ENCODE measurements around the gene SUMO3. TPM values are rescaled to one million over a fixed set of nuclear protein-coding genes. Genes with fewer than 3 reads are reported as not detected.

SUMO3 gene
- total and polyA plus RNA-seq, 2 of the 8 experiments (the other 6 are each of a cell fraction or from before 2014, with no cell fraction given): 96.8 to 101 TPM

DNA sequence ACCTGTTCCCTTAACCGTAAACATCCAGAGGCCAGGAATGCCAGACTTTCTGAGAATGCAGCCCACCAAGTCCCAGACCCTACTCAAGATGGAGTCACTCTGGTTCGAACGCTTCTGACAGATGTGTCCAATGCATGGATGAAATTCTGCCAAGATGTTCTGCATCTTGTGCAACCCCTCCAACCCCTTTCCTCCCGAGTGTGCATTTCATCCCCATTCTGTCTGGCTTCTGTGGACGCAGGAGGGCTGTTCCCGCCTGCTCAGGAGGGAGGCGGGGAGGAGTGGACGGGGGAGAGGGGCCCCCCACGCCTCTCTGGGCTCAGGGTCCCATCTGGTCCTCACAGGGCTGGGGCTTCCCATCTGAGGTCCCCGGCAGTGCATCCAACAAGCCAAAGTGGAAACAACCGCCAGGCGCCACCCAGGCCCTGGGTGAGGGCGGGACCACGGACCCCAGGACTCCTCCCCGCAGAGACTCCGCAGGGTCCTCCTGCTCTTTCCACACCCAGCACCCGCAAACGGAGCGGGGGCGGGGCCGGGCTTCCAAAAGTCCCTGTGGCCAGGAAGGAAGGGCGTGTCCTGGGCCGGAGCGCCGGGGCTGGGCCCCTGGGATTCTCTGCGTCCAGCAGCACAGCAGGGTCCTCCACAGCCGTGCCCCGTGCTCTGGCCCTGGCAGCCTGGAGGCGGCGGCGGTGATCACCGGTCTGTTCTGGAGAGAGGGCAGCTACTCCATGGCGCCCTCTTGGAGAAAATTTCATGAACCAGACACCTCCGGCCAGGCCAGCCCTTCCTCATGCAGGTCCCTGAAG lies 27.8 kb upstream of the SUMO3 start (continued):
- TF ChIP-seq, protein P1, sequence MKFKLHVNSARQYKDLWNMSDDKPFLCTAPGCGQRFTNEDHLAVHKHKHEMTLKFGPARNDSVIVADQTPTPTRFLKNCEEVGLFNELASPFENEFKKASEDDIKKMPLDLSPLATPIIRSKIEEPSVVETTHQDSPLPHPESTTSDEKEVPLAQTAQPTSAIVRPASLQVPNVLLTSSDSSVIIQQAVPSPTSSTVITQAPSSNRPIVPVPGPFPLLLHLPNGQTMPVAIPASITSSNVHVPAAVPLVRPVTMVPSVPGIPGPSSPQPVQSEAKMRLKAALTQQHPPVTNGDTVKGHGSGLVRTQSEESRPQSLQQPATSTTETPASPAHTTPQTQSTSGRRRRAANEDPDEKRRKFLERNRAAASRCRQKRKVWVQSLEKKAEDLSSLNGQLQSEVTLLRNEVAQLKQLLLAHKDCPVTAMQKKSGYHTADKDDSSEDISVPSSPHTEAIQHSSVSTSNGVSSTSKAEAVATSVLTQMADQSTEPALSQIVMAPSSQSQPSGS (IDR thresholded peaks at IDR 0.05; ENCODE audit: low read length): no peak
- TF ChIP-seq RAD21 (IDR thresholded peaks at IDR 0.05 in 1 of 2, conservative IDR thresholded peaks at IDR 0.05 in 1 of 2; ENCODE audit: low read depth in 2 of 2, low read length in 2 of 2) (peak; percentile 7 to 50; a peak in 3 of 4 replicates), TBP (IDR thresholded peaks at IDR 0.05; ENCODE audit: low read depth, low read length) (peak; percentile 90), KDM4A (IDR thresholded peaks at IDR 0.05; ENCODE audit: low read depth, low read length, severe bottlenecking) (peak; percentile 54), TAF1 (IDR thresholded peaks at IDR 0.05; ENCODE audit: low read depth, low read length) (peak; percentile 29; the same call in 1 of the 2 replicates), GTF2F1 (IDR thresholded peaks at IDR 0.05; ENCODE audit: borderline replicate concordance, low read depth, low read length) (no peak), EZH2 (IDR thresholded peaks at IDR 0.05; ENCODE audit: low read depth, low read length, severe bottlenecking) (no peak)
- TF ChIP-seq, protein P2, sequence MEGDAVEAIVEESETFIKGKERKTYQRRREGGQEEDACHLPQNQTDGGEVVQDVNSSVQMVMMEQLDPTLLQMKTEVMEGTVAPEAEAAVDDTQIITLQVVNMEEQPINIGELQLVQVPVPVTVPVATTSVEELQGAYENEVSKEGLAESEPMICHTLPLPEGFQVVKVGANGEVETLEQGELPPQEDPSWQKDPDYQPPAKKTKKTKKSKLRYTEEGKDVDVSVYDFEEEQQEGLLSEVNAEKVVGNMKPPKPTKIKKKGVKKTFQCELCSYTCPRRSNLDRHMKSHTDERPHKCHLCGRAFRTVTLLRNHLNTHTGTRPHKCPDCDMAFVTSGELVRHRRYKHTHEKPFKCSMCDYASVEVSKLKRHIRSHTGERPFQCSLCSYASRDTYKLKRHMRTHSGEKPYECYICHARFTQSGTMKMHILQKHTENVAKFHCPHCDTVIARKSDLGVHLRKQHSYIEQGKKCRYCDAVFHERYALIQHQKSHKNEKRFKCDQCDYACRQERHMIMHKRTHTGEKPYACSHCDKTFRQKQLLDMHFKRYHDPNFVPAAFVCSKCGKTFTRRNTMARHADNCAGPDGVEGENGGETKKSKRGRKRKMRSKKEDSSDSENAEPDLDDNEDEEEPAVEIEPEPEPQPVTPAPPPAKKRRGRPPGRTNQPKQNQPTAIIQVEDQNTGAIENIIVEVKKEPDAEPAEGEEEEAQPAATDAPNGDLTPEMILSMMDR (IDR thresholded peaks at IDR 0.05; ENCODE audit: control extremely low read depth in 1 of 3, insufficient read depth in 1 of 3, low read depth in 1 of 3, low read length in 3 of 3): peak in 2 of 3 experiments; percentile 49 to 56; a peak in 3 of 4 replicates
- TF ChIP-seq, protein P3, sequence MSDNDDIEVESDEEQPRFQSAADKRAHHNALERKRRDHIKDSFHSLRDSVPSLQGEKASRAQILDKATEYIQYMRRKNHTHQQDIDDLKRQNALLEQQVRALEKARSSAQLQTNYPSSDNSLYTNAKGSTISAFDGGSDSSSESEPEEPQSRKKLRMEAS (IDR thresholded peaks at IDR 0.05): peak; percentile 79
